Hepatocyte (in vitro differentiated cells): ENCODE measurements around the gene KIFC3.

ENCODE experiments used
- EZH2 ChIP-seq: fragments of 200-600 bp; sonication (generic); IDR thresholded peaks from 2 replicates; pipeline ENCODE4 v1.6.1; 2016; ENCODE audit warnings: antibody characterized with exemption, mild to moderate bottlenecking, borderline replicate concordance
- EZH2phosphoT487 ChIP-seq: fragments of 200-600 bp; sonication (generic); IDR thresholded peaks from one replicate; pipeline ENCODE4 v1.6.1; 2018; ENCODE audit warnings: antibody characterized with exemption, mild to moderate bottlenecking, low read depth, moderate library complexity; ENCODE audit not compliant: unreplicated experiment, severe bottlenecking
- TF ChIP-seq, protein P1 (sequence below): fragments of 200-600 bp; sonication (generic); IDR thresholded peaks from 2 replicates; pipeline ENCODE4 v1.5.1; 2016; ENCODE audit warnings: antibody characterized with exemption, mild to moderate bottlenecking; ENCODE audit not compliant: poor library complexity

DNA sequence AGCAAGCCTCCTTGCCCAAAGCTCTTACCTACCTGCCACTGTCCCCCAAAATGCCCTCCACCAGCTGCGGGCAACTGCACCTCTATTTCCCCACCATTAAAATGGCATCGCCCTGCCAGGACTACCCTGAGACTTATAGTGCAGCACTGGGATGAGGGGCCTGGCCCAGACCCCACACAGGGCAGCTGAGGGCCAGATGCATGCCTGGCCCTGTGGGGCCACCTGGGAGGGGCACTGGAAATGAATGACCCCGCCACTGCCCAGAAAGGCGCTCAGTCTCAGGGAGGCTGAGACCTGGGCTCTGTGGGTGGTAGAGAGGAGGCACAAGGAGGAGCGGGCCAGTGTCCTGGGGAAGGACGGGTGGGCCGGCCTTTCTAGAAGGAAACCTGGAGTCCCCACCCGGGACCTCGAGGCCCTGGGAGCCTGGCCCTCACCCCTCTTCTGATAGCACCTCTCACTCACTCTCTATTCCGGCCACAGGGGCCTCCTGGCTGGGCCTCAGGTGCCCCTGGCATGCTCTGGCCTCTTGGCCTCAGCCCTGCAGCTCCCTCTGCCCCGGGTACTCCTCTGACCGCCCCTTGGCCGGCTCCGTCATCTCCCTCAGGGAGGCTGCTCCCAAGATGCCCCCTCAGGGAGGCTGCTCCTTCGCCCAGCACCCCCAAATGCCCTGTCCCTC is 39.8 kb downstream of the KIFC3 start:
- TF ChIP-seq, protein P1, sequence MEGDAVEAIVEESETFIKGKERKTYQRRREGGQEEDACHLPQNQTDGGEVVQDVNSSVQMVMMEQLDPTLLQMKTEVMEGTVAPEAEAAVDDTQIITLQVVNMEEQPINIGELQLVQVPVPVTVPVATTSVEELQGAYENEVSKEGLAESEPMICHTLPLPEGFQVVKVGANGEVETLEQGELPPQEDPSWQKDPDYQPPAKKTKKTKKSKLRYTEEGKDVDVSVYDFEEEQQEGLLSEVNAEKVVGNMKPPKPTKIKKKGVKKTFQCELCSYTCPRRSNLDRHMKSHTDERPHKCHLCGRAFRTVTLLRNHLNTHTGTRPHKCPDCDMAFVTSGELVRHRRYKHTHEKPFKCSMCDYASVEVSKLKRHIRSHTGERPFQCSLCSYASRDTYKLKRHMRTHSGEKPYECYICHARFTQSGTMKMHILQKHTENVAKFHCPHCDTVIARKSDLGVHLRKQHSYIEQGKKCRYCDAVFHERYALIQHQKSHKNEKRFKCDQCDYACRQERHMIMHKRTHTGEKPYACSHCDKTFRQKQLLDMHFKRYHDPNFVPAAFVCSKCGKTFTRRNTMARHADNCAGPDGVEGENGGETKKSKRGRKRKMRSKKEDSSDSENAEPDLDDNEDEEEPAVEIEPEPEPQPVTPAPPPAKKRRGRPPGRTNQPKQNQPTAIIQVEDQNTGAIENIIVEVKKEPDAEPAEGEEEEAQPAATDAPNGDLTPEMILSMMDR = no peak
- TF ChIP-seq EZH2 (no peak), EZH2phosphoT487 (no peak)
